Osteocyte (in vitro differentiated cells): ENCODE measurements around the gene CGB3. TPM values are rescaled to one million over a fixed set of nuclear protein-coding genes. Genes with fewer than 3 reads are reported as not detected.

Source experiments
- DNase-seq: peaks from one replicate; pipeline ENCODE4 v3.0.0; 2021; ENCODE audit warnings: mixed read lengths; ENCODE audit not compliant: unreplicated experiment; ENCODE audit errors: extremely low spot score
- H3K27ac Mint-ChIP-seq: one replicate; pipeline ENCODE4 v1.8.0; 2021; ENCODE audit warnings: mild to moderate bottlenecking, mixed read lengths; ENCODE audit not compliant: unreplicated experiment
- H3K27me3 Mint-ChIP-seq: one replicate; pipeline ENCODE4 v1.8.0; 2021; ENCODE audit warnings: mixed read lengths; ENCODE audit not compliant: unreplicated experiment
- H3K36me3 Mint-ChIP-seq: one replicate; pipeline ENCODE4 v1.8.0; 2021; ENCODE audit warnings: mixed read lengths; ENCODE audit not compliant: unreplicated experiment
- H3K4me1 Mint-ChIP-seq: one replicate; pipeline ENCODE4 v1.8.0; 2021; ENCODE audit warnings: mixed read lengths; ENCODE audit not compliant: unreplicated experiment
- H3K4me3 Mint-ChIP-seq: one replicate; pipeline ENCODE4 v1.8.0; 2021; ENCODE audit warnings: mild to moderate bottlenecking, moderate library complexity, mixed read lengths; ENCODE audit not compliant: unreplicated experiment
- H3K9me3 Mint-ChIP-seq: one replicate; pipeline ENCODE4 v1.8.0; 2021; ENCODE audit warnings: mixed read lengths; ENCODE audit not compliant: unreplicated experiment
- CTCF ChIP-seq: fragments of 200-600 bp; sonication (generic); IDR thresholded peaks from 2 replicates; pipeline ENCODE4 v1.5.0; 2021; ENCODE audit warnings: antibody characterized with exemption, mild to moderate bottlenecking, moderate library complexity
- total RNA-seq: library from RNA; stranded (reverse); gene quantifications from 2 replicates; pipeline ENCODE4 v1.2.1, GENCODE V29; 2021

Gene CGB3
- total RNA-seq, 1 donor from 2014 or later: not detected

DNA sequence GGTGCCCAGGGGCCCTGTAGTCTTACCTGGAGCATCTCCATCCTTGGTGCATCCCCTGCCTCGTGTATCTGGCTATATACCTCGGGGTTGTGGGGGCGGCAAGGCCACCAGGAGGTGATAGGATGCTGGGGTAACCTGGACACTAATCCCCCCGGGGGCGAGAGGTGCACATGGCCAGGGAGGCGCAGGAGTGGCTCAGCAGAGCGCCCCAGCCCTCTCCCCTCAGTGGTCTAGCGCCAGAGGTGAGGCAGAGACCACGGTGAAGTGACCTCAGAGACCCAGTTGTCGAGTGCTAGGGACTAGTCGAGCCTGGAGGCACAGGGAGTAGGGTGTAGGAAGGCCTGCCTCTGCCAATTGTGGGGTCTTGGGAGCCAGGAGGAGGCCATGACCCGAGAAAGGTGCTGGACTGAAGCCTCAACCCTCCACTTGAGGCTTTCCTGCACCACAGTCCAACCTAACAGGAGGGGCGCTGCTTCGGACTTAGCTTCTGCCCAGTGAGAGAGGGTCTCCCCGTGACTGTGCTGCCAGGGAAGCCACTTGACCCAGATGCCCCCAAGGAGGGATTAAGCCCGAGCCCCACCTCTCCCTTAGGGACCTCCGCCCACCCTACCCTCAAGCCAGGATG lies 7.0 kb downstream of the CGB3 start, which contains the start of gene LHB:
LHB (minus strand) TSS at position 51 of the 625 bp plus-strand sequence; CDS start at position 41, 10 bp downstream.
- peak within 1 kb of the TSS; percentile 65 for H3K4me3 Mint-ChIP-seq
- H3K36me3 Mint-ChIP-seq: peaks cover 12% of the 10 kb centered on the region
- no peak for DNase-seq
- H3K9me3 Mint-ChIP-seq: no peaks in the 10 kb centered on the region
- H3K27me3 Mint-ChIP-seq: peaks cover 4% of the 10 kb centered on the region
- no peak within 1 kb of the TSS for H3K27ac Mint-ChIP-seq
- peaks cover 13% of the 10 kb centered on the region for H3K4me1 Mint-ChIP-seq
- TF ChIP-seq CTCF: no peak

- Mint-ChIP-seq H3K27ac (no peak overlapping the region), H3K36me3 (peaks cover 12% of the 10 kb centered on the region)
- DNase-seq: no peak
Measured at GRCh38 chr19:49016067-49016839, 7.9 kb downstream of the CGB3 start.

DNA sequence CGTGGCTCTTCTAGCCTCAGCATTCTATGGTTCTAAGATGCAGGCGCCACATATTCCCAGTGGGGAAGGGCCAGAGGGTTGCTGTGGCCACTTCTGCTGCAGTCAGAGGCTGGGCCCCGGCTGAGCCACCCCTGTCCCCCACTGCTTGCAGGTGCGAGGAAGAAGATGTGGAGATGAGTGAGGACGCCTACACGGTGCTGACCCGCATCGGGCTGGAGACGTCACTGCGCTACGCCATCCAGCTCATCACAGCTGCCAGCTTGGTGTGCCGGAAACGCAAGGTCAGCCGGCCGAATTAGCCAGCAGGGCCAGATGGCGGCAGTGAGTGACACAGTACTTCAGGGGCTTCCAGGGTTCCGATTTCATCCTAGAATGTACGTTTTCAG lies 9.3 kb downstream of the CGB3 start:
- peaks cover 18% of the 10 kb centered on the region for H3K36me3 Mint-ChIP-seq
- no peaks in the 10 kb centered on the region for H3K9me3 Mint-ChIP-seq
- no peak for TF ChIP-seq CTCF
- no peak overlapping the region for H3K27ac Mint-ChIP-seq
- no peak overlapping the region for H3K4me3 Mint-ChIP-seq
- peaks cover 10% of the 10 kb centered on the region for H3K4me1 Mint-ChIP-seq
- peaks cover 4% of the 10 kb centered on the region for H3K27me3 Mint-ChIP-seq
- no peak for DNase-seq

More at GRCh38 chr19:49016067-49016839, 7.9 kb downstream of the CGB3 start:
- TF ChIP-seq CTCF: no peak
- peaks cover 13% of the 10 kb centered on the region for H3K4me1 Mint-ChIP-seq
- H3K27me3 Mint-ChIP-seq: peaks cover 4% of the 10 kb centered on the region
- H3K4me3 Mint-ChIP-seq: no peak overlapping the region
- H3K9me3 Mint-ChIP-seq: no peaks in the 10 kb centered on the region

DNA sequence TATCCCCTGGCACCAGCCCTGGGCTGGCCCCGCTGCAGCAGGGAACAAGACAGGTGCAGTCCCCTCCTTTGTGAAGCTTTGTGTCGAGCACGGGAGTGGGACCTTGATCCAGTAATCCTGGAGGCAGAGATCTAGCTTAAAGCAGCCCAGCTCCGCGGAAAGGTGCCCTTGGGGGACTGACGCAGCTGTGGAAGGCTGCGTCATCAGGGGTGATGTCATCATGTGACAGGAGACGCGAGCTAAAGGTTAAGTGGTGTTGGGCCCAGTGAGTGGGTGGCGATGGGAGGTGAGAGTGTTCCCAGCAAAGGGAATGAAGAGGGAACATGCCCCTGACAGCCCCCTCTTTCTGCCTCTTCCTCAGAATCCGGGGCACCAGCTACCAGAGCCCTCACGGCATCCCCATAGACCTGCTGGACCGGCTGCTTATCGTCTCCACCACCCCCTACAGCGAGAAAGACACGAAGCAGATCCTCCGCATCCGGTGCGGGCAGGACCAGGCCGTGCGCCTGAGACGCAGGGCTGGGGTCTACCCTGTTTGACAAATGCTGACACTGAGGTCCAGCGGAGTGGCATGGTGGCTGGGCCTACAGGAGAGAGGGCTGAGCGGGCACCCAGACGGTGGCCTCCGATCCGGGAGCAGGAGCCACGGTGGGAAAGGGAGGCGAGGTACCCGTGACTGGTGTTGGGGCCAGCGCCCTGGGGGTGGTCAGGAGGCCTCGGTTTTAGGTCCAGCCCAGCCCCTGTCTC lies 9.8 kb downstream of the CGB3 start:
- no peak for DNase-seq
- Mint-ChIP-seq H3K27ac (no peak overlapping the region), H3K36me3 (peaks cover 18% of the 10 kb centered on the region), H3K4me1 (peaks cover 9% of the 10 kb centered on the region), H3K4me3 (no peak overlapping the region), H3K9me3 (no peaks in the 10 kb centered on the region), H3K27me3 (peaks cover 4% of the 10 kb centered on the region)
- TF ChIP-seq CTCF: no peak

DNA sequence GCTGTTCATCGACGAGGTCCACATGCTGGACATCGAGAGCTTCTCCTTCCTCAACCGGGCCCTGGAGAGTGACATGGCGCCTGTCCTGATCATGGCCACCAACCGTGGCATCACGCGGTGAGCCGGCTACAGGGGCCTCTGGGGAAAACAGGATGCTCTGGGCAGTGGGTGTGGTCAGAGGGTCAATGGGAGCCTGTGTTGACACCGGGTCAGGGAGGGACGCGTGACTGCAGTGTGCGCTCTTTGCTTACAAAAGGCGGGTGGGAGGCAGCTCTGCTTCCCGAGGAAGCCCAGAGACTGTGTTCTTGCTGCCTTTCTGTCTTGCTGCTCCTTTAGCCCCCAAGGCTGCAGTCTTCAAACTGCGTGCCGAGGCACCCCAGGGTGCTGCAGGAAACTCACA lies 12.9 kb downstream of the CGB3 start:
- no peak for TF ChIP-seq CTCF
- Mint-ChIP-seq H3K36me3 (peaks cover 19% of the 10 kb centered on the region), H3K27ac (no peak overlapping the region), H3K4me1 (no peaks in the 10 kb centered on the region), H3K4me3 (no peak overlapping the region), H3K9me3 (no peaks in the 10 kb centered on the region), H3K27me3 (no peaks in the 10 kb centered on the region)
- no peak for DNase-seq
